ENCODE results near the gene XRRA1. TPM values are rescaled to one million over a fixed set of nuclear protein-coding genes. Genes with fewer than 3 reads are reported as not detected.

The XRRA1 gene
- total and polyA plus RNA-seq, 5 donors, result 2.4 to 15.2 (median 9.4) TPM

- Histone ChIP-seq H3K27me3 (ENCODE audit: control insufficient read depth, insufficient read depth) (no peaks in the 10 kb centered on the region), H3K4me3 (ENCODE audit: low read length) (no peak overlapping the region), H3K27ac (ENCODE audit: low read length) (no peak overlapping the region), H3K9me3 (ENCODE audit: control insufficient read depth, low read length) (no peaks in the 10 kb centered on the region), H3K4me1 (ENCODE audit: control insufficient read depth, insufficient read depth, low read length) (no peaks in the 10 kb centered on the region)
- ATAC-seq, result no peak
- 89% methylated on average over 9 of the region's 9 CpGs for WGBS
- DNase-seq, result no peak
- intact Hi-C loops (cut with DNase I), result no loop called here
Observed at GRCh38 chr11:74791333-74792100, 157.4 kb downstream of the XRRA1 start.

Other genes with a start within 250 kb of the XRRA1 start
- 10 to 100 TPM in 1 of 4 donors, 1 to 10 TPM in 3; 2.7 to 11.8 (median 3.2) TPM for gene CHRDL2, start 217.7 kb downstream of the XRRA1 start, total RNA-seq
- gene CHRDL2, start 217.7 kb downstream of the XRRA1 start, polyA plus RNA-seq, result 0.97 TPM
- gene RNF169, start 200.2 kb downstream of the XRRA1 start, total RNA-seq, result 10 to 100 TPM in 3 of 4 donors, 1 to 10 TPM in 1; 9.9 to 11.6 (median 10.8) TPM
- gene RNF169, start 200.2 kb downstream of the XRRA1 start, polyA plus RNA-seq, result 2.5 TPM
- 100 to 1,000 TPM in 3 of 4 donors, 10 to 100 TPM in 1; 91.5 to 127 (median 118) TPM for gene SPCS2, start 175 bp upstream of the XRRA1 start, total RNA-seq
- gene SPCS2, start 175 bp upstream of the XRRA1 start, polyA plus RNA-seq, result 125 TPM
- gene NEU3, start 39.8 kb upstream of the XRRA1 start, total RNA-seq, result 1 to 10 TPM; 3.6 to 7.2 (median 4.9) TPM
- gene NEU3, start 39.8 kb upstream of the XRRA1 start, polyA plus RNA-seq, result 5.2 TPM
- gene OR2AT4, start 147.8 kb upstream of the XRRA1 start, total RNA-seq, result not detected
- not detected for gene OR2AT4, start 147.8 kb upstream of the XRRA1 start, polyA plus RNA-seq
- 10 to 100 TPM; 23.0 to 40.7 (median 27.6) TPM for gene SLCO2B1, start 202.0 kb upstream of the XRRA1 start, total RNA-seq
- 5.1 TPM for gene SLCO2B1, start 202.0 kb upstream of the XRRA1 start, polyA plus RNA-seq

All from right cardiac atrium (tissue), 5 donors.